GM18858 (cell line): ENCODE measurements around the gene CCND2.

ENCODE experiments used
- ATAC-seq: cut with Tn5 transposase; IDR thresholded peaks from one replicate; pipeline ENCODE4 v1.9.1; 2021; ENCODE audit not compliant: unreplicated experiment

Gene CCND2

GRCh38 chr12:4289231-4289878 is 15.8 kb downstream of the CCND2 start:
- ATAC-seq = no peak

DNA sequence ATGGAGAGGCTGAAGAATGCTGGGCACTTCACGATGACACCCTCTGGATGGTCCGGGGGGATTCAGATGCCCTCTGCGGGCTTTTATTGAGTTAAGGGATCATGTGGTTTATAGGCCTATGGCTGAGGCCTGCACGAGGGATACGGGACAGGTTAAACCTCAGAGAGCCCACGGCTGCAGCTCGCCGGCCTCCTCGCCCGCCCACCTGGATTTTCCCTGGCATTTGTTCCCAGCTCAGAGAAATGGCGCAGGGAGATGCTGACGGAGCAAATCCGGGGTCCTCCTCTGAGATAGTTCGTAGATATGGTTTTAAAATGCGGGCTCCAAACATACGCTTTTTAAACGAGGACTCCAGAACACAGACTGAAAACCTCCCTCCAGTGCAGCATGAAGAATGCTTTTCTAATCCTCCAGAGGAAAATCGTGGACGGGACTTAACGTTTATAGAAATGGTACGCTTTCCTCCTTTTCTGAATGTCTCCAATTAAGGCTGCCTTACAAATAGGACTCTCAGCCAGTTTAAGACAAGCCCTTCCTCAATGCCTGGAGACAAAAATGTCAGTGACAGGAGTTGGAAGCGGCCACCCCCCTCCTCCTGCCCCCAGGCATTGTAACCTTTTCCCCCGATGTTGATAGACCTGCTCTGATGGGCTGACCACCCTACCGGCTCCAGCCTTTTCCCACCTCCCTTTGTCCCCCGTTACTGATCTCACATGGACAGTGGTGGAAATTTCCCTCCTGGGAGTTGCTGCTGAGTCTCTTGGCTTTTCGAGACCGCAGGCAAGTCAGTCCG is 16.6 kb downstream of the CCND2 start:
- ATAC-seq = no peak

- no peak for ATAC-seq
Observed at GRCh38 chr12:4292341-4293073, 18.9 kb downstream of the CCND2 start.

GRCh38 chr12:4293299-4293965 is 19.9 kb downstream of the CCND2 start:
- ATAC-seq = no peak

DNA sequence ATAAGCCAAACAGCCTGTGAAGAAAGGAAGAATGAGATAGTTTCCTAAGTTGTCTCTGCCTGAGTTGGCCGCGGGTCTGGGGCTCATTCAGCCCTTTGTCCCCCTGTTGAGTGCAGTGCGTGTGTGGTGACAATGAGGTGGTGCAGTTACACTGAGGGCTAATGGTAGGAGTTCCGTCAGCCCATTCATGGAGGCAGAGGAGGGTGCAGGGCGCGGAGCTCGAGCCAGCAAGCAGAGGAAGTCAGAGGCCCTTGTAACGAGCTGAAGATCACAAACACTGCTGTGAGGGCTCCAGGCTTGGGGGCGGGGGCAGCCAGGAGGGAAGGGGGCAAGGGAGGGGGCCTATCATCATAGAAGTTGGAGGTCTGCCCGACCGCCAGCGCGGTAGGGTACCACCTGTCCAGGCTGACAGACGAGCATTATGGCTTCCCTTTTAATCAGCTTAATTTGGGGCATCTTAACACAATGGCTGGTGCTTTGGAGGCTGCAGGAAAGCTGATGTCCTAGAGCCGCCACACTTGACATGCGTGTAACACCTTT is 20.5 kb downstream of the CCND2 start:
- ATAC-seq = no peak

GRCh38 chr12:4296751-4297150 is 23.2 kb downstream of the CCND2 start:
- ATAC-seq = no peak

DNA sequence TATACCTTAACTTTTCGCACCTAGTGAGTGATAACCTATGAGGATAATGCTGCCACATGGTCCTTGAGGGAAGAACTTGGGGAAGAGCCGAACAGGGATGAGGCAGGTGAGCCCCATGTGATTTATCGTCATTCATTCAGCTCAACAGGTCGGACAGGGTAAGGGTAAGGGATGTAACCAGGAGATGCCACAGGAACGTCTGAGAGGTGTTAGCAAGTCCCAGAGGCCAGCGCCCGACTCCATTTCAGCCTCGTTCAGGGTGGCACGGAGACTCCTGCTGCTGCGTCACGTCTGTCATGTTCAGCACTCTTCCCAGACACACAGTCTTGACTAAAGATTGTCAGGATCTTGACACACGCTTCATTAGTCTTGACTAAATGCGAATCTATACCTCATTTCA is 24.1 kb downstream of the CCND2 start:
- no peak for ATAC-seq

DNA sequence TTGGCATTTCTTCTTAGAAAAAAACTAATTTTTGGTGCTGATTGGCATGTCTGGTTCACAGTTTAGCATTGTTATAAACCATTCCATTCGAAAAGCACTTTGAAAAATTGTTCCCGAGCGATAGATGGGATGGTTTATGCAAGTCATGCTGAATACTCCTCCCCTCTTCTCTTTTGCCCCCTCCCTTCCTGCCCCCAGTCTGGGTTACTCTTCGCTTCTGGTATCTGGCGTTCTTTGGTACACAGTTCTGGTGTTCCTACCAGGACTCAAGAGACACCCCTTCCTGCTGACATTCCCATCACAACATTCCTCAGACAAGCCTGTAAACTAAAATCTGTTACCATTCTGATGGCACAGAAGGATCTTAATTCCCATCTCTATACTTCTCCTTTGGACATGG is 27.3 kb downstream of the CCND2 start:
- no peak for ATAC-seq

DNA sequence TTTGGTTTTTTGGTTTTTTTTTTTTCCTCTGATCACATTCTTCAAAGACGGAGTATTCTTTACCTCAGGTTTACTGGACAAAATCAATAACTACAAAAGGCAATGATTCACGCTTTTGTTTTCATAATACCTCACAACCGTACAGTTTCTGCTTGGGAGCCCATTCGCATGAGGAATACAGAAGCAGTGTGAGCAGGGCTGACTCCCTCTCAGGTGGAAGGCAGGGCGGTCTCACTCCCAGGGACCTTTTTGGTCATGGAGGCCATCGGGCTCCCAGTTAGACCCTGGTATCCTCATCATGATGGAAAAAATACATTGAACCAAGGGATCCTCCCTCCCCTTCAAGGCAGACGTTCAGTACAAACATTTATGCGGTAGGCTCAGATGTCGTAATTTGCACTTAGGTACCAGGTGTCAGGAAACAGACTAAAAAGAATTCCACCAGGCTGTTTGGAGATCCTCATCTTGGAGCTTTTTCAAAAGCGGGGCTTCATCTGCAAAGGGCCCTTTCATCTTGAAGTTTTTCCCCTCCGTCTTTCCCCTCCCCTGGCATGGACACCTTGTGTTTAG is 28.5 kb downstream of the CCND2 start:
- ATAC-seq = no peak

GRCh38 chr12:4302881-4303280 is 29.3 kb downstream of the CCND2 start:
- ATAC-seq = no peak

DNA sequence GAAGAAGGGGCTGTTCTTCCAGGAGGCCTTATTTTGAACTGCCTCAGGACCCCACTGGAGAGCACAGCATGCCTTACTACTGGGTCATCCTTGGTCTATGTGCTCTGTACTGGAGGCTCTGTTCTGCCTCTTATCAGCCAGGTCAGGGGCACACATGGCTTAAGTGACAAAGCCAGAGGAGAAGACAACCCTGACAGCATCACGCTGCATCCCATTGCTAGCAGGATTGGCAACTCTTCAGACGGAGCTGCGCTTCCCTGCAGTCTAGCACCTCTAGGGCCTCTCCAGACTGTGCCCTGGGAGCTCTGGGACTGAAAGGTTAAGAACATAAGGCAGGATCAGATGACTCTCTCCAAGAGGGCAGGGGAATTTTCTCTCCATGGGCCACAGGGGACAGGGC is 30.2 kb downstream of the CCND2 start:
- no peak for ATAC-seq

- ATAC-seq = no peak
Observed at GRCh38 chr12:4307593-4308333, 34.2 kb downstream of the CCND2 start.

DNA sequence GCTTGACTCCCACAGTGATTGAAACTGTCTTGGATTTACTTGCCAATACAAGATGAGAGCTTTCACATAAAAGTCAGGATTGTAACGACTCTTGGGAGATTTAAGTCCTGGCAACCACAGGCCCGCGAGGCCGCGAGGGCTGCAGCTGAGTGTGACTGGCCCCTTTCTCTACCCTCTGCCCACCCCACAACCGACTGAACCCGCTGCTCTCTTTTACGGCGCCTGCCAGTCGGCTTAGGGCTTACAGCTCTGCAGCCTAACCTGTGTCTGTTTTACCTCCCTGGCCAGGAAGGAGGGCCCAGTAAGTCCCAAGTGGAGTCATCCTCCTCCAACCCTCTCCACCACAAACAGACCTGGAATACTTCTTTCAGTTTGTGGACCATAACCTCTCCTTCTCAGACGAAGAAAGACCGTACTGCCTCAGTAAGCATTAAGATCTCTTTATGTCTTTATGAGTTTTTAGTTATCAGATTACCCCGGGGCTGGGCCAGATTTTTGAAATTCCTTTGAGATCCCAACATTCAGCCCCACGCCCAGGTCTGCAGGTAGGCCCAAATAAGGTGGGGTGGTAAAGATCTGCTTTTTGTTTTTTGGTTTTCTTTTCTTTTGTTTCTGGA is 34.9 kb downstream of the CCND2 start:
- no peak for ATAC-seq

DNA sequence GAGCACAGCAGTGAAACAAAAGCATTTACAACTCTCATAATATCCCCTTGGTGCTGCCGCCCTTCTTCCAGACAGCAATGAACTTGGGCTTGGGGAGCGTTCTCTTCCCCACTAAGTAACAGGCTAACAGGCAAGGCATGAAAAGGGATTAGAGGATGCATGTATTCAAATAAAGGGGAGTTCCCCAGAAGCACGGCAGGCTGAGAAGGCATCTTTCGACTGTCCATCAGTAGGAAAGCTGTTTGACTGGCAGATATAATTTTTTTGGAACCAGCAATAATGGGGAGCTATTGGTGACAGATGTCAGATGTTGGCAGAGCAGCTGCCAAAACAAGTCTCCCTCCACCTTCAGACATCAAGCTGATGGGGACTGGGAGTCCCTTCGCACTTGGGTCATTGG is 38.2 kb downstream of the CCND2 start:
- no peak for ATAC-seq

DNA sequence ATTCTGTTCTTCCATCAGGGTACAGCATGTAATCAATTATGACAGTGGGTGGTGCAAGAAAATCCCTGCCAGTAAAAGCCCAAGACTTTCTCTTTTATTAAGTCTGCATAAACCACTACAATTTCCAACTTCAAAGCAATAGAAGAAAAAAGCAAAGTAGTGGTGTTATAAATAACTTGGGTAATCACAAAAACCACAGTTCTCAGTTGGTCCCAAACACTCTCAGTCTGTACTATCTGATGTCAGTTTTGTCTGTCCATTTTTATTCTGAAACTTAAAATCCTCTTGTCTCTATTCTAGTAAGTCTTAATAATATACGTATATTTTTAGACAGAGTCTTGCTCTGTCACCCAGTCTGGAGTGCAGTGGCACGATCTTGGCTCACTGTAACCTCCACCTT is 38.7 kb downstream of the CCND2 start:
- no peak for ATAC-seq

DNA sequence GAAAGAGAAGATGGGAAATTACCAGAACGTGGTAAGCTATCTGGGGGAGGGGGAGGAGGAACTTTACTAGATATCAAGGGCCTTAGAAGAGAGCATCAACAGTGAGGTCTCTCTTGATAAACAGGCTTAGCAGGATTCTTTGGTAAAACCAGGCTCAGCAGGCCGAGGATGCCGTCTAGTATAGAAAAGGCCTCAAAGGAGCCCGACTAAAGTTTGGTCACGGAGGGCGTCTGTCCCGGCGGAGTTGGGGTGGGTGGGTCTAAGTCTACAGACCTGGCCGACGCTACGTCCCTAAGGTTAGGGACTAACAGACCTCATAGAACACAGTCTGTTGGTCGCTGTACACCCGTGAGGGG is 46.9 kb downstream of the CCND2 start:
- ATAC-seq = peak; percentile 20

DNA sequence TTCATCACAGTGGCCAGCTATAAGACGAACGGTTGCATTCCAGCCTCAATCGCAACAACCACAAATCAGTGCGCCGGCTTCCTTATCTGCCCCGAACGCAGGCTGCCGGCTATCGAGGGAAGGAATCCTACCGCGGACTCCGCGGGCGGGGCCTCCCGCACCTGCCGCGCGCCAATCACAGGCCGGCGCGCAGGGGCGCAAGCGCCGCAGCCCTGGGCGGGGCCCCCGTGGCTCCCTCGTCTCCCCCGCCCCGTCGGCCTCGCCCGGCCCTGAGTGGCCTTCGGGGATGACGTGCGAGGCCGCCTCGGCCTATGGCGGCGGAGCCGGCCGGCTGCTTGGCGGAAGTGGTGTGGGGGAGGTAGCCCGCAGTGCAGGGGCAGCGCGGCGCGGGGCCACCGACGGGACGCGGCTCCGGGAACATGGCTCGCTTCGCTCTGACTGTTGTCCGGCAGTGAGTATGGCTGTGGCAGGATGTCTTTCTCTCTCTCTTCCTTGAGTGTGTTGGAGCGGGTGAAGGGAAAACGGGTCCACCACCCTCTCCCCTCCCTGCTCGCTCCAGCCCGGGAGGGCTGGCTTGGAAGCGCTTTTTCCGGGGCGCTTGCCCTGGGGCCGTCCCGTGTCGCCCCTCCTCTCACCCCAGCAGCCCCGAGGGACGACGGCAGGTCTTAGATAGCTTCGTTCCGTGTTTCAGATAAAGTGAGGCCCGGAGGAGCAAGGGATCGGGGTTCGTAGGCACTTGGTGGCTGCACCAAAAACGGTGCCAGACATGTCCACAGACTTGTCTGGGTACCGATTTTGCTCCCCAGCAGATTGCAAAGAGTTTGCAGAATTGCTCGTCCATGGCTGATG is 47.5 kb downstream of the CCND2 start, which contains the start of gene TIGAR:
Gene TIGAR (plus strand): TSS at position 361 of the 849 bp plus-strand sequence. CDS start 59 bp downstream, at position 420.
- ATAC-seq = peak; percentile 94

GRCh38 chr12:4322726-4323125 is 49.2 kb downstream of the CCND2 start:
- ATAC-seq = no peak
